Prostate gland (tissue), 2 donors: ENCODE results near the gene TMEM238.
"Not testable (repeated sequence)": the region's sequence is repeated elsewhere in the genome, so short reads cannot be mapped to it uniquely, and the experiment has no call there.

Experiments used
- CTCF ChIP-seq, 4 experiments: fragments of 200-600 bp in 2 of 4; fragments of 450-650 bp in 2 of 4; sonication (generic) in 2 of 4; IDR thresholded peaks; 1 replicate in 3 of 4; 2 replicates in 1 of 4; pipeline ENCODE4 v1.5.1; 2016 to 2019; ENCODE audit warnings: antibody characterized with exemption in 4 of 4, mild to moderate bottlenecking in 2 of 4, moderate library complexity in 2 of 4
- POLR2A ChIP-seq: fragments of 450-650 bp; IDR thresholded peaks from one replicate; pipeline ENCODE4 v1.6.1; 2016; ENCODE audit warnings: antibody characterized with exemption, mild to moderate bottlenecking

GRCh38 chr19:55421281-55421680 is 37.2 kb upstream of the TMEM238 start:
- TF ChIP-seq CTCF (IDR thresholded peaks at IDR 0.05); POLR2A: not testable (repeated sequence)
